Astrocyte of the cerebellum (primary cell): Measurements from ENCODE around the gene USP47.

Experiments
- DNase-seq: peaks from one replicate; pipeline ENCODE4 v3.0.0-alpha.2; 2011; ENCODE audit warnings: low read depth
- H3K4me3 ChIP-seq: 2 replicates; pipeline ENCODE4 v1.5.1; 2011; ENCODE audit warnings: mild to moderate bottlenecking, low read depth, low read length, moderate library complexity
- in situ Hi-C: cut with HindIII; loops from 2 replicates; pipeline ENCODE4 v1.10.0; 2017; ENCODE audit warnings: low sequenced_read_pairs
- TF ChIP-seq, protein P1 (sequence below): IDR thresholded peaks from 2 replicates; pipeline ENCODE4 v1.5.1; 2012; ENCODE audit warnings: low read length, low read depth, moderate library complexity, mild to moderate bottlenecking; ENCODE audit errors: missing control alignments

USP47 gene

DNA sequence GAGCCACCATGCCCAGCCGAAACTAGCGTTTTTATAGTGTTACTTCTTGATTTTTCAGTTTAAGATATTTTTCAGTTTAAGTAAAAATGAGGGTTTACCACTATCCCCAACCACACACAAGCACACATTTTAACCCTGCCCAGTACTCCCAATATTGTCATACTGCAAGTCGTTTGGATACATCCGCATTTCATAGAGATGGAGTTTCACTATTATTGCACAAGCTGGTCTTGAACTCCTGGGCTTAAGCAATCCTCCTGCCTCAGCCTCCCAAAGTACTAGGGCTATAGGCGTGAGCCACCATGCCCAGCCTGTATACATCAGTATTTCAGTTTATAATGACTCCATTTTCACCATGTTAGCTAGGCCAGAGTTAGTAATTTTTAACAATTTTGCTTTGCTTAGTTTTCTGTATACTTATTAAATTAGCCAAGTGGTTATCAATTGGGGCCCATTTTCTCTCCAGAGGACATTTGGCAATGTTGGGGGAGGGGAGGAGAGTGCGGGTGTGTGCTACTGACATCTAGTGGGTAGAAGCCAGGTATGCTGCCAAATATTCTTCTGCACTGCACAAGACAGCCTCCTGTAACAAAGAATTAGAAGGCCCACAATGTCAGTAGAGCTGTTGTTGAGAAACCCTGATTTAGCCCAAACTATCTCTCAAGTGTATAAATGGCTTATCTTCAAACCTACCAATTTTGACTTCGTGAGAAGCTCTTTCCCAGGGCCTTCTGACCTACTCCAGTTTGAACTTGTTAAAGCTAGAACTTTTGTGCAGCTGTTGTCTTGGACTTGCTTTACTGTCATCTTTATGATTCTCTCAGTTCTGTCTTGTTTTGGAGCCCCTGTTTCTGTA is 7.3 kb downstream of the USP47 start:
- DNase-seq = no peak
- in situ Hi-C loops = no loop called here
- TF ChIP-seq, protein P1, sequence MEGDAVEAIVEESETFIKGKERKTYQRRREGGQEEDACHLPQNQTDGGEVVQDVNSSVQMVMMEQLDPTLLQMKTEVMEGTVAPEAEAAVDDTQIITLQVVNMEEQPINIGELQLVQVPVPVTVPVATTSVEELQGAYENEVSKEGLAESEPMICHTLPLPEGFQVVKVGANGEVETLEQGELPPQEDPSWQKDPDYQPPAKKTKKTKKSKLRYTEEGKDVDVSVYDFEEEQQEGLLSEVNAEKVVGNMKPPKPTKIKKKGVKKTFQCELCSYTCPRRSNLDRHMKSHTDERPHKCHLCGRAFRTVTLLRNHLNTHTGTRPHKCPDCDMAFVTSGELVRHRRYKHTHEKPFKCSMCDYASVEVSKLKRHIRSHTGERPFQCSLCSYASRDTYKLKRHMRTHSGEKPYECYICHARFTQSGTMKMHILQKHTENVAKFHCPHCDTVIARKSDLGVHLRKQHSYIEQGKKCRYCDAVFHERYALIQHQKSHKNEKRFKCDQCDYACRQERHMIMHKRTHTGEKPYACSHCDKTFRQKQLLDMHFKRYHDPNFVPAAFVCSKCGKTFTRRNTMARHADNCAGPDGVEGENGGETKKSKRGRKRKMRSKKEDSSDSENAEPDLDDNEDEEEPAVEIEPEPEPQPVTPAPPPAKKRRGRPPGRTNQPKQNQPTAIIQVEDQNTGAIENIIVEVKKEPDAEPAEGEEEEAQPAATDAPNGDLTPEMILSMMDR = peak; percentile 74
- no peak overlapping the region for H3K4me3 ChIP-seq

DNA sequence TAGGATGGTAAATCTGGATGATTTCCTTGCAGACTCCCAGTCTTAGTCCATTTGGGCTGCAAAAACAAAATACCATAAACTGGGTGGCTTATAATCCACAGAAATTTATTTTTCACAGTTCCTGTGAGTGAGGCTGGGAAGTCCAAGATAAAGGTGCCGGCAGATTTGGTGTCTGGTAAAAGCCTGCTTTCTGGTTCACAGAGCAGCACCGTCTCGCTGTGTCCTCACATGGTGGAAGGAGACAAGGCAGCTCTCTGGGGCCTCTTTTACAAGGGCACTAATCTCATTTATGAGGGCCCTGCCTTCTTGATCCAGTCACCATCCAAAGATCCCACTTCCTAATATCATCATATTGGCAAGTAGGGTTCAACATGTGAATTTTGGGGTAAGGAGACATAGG is 8.9 kb downstream of the USP47 start:
- no peak overlapping the region for H3K4me3 ChIP-seq
- in situ Hi-C loops = no loop called here
- TF ChIP-seq, protein P1 = no peak
- DNase-seq = no peak

DNA sequence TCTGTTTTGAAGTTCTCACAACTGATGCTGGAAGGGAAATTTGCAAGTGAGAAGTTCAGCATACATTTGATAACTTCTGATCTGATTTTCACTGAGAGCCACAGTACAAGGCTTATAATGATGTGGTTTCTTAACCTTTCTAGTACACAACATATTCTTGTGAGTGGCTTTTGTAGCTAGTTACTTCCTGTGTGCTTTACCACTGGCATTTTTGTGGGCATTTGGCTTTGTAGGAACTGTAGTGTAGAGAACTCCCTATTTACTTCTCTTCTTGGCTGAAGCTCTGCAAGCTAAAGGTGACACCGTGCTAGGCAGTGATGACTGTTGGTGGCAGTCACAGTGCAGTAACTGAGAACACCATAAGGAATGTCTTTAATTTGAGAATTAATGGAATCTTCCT is 14.9 kb downstream of the USP47 start:
- in situ Hi-C loops = no loop called here
- no peak for DNase-seq
- TF ChIP-seq, protein P1 = no peak
- no peak overlapping the region for H3K4me3 ChIP-seq

DNA sequence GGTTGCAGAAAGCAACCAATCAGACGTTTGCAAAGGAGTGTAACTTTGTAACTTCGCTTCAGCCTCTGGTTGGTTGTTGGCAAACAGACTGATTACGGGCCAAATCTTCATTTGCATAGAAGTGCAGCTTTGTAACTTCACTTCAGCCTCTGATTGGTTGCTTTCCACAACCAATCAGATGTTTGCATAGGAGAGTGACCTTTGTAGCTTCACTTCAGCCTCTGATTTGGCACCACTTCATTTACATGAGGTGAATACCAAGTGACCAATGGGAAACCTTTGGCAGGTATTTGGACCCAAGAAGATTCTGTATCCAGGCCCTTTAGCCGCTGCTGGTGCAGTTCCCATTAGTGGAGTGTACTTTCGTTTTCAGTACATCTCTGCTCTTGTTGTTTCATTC is 16.0 kb downstream of the USP47 start:
- TF ChIP-seq, protein P1 = no peak
- no peak for DNase-seq
- H3K4me3 ChIP-seq = no peak overlapping the region
- in situ Hi-C loops = no loop called here

DNA sequence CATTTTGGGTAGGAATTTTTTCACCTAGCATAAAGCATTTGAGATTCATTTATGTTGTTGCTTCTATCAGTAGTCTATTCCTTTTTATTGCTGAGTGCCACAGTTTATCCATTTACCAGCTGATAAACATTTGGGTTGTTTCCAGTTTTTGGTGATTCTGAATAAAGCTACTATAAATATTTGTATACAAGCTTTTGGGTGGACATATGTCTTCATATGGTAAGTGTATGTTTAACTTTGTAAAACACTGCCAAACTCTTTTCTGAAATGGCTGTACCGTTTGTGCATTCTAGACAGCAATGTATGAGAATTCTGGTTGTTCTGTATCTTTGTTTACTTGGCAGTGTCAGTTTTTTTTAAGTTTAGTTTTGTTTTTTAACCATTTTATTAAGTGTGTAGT is 16.9 kb downstream of the USP47 start:
- in situ Hi-C loops = no loop called here
- TF ChIP-seq, protein P1 = no peak
- no peak for DNase-seq
- no peak overlapping the region for H3K4me3 ChIP-seq

DNA sequence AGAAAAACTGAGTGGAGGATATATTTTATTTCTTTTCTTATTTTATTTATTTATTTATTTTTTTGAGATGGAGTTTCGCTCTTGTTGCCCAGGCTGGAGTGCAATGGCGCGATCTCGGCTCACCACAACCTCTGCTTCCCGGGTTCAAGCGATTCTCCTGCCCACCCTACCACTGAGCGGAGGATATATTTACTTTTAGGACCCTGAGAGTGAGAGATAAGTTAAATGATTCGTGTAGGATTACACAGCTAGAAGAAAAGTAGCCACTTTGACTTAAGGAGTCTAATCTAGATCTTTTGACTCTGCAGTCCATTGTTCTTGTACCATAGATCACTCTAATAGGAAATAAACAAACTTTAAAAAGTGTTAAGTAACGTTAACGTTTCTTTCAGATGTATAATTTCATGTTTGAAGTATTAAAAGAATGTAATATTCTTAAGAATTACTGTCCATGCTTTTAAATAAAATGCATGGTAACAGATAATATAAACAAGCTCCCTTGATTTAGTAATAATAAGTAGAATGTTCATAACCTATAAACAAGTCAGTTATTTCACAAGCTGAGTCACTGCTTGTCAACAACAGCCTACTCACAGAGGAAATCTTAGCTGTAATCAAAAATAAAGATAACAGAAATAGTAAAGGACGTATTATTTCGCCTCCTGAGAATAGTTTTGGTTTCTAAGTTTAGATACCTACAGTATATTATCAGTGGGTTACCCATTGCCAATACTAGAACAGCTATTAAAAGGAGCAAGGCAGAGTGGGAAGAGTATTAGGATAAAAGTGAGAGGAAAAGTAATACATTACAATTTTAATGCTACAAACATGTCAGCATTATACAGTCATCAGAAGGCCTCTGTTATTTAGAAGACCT is 18.6 kb downstream of the USP47 start:
- in situ Hi-C loops = no loop called here
- H3K4me3 ChIP-seq = no peak overlapping the region
- DNase-seq = no peak
- TF ChIP-seq, protein P1 = no peak
